HG03558 (cell line): ENCODE data around the gene IL17F.
"Not testable (repeated sequence)": the region's sequence is repeated elsewhere in the genome, so short reads cannot be mapped to it uniquely, and the experiment has no call there.

ENCODE experiments used
- ATAC-seq: cut with Tn5 transposase; IDR thresholded peaks from one replicate; pipeline ENCODE4 v1.9.1; 2021; ENCODE audit warnings: moderate number of reproducible peaks; ENCODE audit not compliant: unreplicated experiment; ENCODE audit errors: extremely low read depth

IL17F gene

DNA sequence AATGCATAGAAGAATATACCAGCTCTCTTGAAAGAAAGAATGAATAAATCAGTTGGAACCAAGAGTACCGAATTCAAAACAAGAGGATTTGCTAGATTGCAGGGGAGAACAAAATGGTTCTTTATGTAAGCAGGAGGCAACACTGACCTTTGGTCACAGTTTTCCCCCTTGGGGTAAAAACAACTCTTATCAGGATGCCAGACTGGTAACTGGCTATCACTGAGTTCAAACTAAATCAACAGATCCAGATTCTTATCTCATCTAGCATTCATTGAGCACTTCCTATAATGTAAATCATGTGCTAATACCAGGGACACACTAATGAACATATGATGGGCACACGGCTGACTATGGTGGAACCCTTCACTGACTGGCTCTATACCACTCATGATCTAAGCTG lies 4.8 kb upstream of the IL17F start:
- no peak for ATAC-seq

DNA sequence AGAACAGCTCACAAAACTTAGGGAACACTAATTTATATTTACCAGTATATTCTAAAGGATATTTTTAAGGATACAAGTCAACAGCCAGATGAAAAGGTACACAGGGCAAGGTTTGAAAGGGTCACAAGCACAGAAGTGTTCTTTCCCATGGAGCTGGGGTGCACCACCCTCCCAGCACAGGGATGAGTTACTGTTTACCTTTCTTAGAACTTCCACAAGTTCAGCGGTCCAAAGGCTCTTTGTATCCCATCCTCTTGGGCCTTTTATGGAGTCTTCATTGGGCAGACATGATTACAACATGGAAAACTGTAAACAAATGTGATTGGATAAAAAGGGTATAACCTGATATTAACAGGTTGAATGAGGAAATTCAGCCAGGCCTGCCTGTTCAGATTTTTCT lies 1.1 kb upstream of the IL17F start:
- no peak for ATAC-seq

DNA sequence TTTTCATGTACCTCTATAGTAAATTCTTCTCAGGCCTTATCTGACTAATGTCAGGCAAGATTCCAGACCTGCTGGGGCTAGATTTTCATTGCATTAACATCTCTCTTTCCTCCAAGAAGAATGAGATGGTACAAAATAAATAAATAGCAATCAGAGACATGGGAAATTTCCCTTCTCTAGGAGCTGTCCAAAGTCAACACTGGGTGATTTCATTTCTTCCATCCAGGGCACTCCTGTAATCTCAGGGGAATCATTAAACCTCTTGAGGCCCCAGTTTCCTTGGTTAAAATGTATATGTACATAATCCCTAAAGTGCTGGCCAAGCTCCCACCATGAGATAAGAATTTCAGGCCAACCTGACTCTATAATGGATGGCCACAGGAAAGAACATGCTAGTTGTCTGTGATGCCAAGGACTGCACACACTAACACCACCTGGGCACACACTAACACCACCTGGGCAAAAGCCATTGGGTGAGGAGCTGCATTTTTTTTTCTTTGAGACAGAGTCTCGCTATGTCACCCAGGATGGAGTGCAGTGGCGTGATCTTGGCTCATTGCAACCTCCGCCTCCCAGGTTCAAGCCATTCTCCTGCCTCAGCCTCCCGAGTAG lies 912 bp downstream of the IL17F start:
- ATAC-seq: no peak

DNA sequence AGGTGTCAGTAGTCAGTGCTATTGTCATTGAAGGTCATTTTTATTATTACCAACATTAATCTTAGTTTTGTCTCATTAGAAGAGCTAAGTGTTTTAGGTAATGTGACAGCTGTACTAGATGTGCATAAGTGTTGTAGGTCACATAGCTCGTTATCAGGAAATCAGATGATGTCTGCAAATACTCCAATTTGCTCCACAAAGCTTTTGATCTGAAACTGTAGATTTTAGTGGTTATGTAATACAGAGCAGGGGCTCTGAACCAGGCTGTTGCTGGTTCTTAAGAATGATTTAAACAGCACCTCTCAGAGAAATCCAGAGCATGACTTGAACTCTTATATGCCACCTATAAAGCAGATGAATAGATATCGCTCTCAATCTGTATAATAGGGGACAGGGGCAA lies 2.5 kb downstream of the IL17F start:
- no peak for ATAC-seq

DNA sequence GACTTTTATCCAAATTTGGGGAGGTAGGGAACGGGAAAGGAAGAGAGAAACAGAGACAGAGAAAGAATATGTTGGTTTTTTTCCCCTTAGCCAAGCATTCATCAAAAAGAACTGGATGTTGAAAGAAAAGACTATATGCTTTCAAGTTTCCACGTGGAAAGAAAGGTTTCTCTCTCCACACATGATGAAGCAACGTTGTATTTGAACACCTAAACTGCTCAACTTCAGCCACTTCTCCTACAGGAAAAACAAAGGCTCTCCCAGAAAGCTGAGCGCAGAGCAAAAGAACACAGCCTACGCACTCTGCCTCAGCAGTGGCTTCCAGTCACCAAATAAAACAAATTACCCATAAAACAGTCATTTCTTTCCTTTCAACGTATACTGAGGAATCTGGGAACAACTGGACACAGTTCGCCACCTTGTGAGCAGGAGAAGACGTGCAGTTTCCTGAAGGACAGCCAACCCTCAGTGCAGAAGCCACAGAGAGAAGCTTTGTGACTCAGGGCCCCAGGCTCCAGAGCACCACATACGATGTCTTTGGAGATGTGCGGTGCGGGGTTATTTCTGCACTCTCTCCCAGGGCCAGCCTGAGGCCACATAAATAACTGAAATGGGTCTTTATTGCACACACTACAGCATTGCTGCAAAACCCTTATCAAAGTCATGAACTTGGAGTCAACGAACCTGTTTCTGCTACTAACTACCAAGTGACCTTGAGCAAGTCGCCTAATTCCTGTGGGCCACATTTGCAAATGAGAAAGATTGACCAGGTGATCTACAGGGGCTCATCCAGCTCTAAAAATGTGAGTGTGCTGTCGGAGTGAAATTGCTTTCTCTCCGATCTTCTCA lies 10.1 kb downstream of the IL17F start:
- ATAC-seq: peak; percentile 63

DNA sequence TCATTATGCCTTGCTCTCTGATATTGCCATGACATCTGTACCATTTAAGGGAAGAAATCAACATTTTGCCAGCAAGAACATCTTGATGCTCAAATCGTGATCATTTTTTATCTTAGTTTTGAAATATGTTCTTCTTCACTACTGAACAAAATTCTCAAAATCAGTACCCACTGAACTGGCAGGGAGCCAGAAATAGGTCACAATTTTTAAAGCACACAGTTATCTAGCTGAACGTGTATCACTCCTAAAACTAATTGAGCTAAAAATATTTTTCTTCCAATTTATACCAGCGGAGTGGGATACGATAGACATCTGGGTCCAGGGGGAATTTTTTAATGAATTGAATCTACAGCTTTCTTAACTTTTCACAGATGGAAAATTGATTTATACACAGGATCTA lies 11.3 kb downstream of the IL17F start:
- ATAC-seq: no peak

DNA sequence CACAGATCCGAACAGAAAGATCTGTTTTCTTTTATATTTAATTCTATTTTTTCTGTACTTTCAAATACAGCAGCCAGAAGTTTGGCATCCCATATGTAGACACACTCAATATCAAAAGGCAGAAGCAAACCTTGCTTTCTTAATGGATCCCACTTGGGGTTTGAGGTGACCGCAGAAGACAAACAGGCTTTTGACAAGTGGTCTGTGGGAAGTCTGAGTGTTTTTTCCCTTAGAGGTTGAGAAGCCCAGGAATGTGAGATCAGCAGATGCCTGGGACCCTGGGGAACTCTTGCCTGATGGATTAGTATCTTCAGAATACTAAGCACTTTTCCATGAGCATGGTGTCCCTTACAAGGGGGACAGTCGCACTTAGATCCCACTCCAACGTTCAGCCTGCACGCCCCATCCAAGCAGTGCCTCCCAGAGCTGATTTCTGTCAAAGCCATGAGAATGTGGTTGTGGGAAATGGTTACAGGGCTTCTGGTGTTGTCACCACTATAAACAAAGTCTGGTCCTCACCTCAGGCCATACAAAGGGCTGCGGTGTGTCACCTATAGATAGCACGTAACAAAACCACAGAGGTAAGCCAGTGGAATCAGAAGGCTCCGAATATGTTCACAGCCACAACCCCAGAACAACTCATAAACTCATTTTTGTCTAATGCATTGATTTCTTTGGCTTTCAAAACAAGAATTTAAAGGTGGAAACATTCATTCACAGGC lies 12.7 kb downstream of the IL17F start:
- no peak for ATAC-seq

DNA sequence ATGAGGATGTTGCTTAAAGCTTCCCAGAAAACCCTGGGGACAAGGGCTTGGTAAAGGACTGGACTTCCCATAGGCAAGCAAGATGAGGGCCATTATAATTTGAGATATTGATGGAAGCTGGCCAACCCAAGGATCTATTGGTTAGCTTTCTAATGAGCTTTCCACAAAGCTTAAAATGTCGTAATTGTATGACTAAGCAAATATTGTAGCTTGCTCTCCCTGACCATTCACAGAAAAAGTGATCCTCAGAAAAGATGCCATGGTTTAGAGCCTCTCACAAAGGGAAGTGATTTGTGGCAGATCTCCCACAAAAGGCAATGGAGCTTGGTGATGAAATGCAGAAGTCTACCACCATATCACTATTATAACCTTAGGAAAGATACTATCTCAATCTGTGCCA lies 13.6 kb downstream of the IL17F start:
- no peak for ATAC-seq

DNA sequence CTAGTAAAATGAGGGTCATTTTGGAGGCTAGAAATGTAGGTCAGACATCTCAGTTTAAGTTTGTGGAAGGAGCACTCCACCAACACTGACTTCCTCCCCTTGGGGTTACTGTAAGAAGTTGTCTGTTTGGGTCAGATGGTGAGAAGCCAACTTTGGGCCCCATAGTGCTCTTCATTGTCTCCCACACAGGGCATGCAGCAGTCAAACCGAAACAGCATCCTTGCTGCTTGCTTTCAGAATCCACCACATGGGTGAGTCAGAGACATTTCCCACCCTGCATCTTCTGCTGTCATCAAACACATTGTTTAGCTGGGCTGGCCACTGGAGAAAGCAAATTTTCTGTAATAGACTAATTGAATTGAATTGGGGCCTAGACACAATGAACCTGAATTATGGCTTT lies 16.8 kb downstream of the IL17F start:
- peak; percentile 100 for ATAC-seq

DNA sequence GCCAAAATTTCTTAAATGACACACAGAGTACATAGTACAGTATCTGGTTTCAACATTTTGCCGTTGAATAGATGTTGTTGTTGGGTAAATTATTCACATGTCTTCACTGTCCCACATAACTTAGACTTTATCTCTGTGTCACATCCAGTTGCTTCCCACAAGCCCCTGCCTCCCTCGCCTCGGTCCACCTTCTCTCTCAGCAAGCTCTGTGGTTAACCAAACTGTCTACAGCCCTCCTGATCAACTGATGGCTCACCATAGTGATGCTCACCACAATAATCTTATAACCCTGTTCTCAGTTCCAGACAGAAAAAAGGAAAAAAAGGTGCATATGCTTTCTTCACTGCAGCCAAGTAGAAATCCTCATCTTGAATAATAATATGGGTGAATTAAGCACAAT lies 23.0 kb downstream of the IL17F start:
- peak; percentile 65 for ATAC-seq

DNA sequence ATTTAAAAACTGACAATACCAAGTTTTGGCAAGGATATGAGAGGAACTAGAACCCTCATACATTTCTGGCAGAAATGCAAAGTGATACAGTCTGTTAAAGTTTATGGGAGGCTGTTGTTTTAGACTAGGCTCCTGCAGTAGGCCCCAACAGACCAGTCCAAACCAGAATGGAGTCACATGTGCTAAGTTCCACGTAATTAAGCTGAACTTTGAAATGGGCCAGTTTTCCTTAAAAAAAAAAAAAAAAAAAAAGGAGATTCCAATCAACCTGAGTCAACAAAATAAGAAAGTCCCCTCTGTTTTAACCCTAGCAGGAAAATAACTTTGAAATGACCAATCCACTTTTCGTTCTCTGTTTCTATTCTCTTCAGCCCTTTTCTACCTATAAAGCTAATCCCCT lies 26.5 kb downstream of the IL17F start:
- no peak for ATAC-seq

DNA sequence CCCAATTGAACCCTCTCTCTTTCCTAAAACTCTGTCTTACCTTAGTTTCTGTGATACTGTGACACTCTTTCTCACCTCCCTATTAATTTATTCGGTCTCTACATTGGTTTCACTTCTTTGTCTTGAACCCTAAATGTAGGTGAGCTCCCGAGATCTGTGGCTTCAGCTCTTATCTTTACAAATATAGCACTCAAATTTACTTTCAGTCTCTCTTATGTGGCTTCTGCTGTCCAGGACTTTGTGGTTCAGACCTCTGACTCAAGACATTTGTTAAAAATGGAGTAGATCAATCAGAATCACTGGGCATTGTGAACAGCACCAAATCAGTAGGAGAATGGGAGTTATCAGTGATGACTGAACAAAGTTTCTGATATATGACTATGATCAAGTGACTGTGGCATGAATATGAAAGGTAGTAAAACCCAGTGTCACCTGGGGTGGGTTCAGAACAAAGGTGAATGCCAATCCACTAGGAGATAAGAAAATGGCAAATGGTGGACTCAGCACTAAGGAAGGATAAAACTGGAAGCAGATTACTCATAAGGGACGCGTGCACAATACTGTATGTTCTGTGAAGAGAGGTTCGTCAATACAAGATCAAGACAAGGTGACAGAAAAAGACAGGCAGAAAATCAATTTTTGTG lies 27.2 kb downstream of the IL17F start:
- ATAC-seq: no peak

DNA sequence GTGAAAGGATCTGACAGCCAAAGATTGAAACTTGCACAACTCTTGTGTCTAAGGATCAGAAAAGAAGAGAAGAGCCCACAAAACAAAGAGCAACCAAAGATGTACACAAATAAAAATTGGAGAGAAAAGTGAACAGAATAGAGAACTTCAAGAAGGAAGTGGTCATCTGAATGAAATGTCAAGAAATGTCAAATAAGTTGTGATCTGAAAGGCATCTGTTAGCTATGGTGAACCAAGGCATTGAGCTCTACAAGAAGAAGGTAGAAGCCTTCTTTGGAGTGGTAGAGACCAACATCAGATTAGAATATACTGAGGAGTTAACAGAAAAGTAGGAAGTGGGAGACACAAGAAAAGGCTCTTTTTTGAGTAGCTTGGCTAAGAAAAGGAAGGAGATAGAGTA lies 28.5 kb downstream of the IL17F start:
- no peak for ATAC-seq

DNA sequence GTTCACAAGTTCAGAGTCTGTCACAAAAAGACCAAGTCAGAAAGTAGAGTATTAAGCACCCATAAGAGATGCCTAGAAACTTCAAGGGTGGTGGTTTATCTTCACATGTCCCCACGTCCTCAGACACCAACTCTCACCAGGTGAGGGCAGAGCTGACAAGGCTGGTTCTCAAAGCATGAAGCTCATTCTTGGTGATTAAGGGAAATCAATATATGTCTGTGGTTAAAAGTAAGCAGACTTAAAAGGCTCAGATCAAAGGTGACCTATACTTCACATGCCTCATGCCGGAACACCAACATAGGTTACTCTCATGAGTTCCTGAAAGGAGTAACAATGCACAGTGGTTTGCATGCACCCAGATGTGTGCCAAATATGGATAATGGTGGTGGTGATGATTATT lies 31.2 kb downstream of the IL17F start:
- no peak for ATAC-seq

DNA sequence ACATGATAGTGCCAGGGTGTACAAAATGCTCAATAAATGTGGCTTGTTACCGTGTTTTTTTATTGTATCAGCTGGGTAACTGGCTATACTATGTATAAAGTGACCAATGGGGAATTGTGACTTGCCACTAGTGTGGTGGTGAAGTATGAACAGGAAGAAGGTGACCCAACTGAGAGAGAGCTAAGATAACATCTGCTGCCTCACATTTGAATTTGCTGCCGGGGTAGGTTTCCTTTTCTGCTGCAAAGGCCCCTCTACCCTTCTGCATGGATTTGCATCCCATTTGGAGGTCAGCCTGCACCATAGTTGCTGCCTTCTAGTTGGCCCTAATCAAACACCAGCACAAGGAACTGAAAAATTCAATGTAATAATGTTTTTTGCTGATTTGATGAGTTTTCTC lies 34.1 kb downstream of the IL17F start:
- ATAC-seq: peak; percentile 64

DNA sequence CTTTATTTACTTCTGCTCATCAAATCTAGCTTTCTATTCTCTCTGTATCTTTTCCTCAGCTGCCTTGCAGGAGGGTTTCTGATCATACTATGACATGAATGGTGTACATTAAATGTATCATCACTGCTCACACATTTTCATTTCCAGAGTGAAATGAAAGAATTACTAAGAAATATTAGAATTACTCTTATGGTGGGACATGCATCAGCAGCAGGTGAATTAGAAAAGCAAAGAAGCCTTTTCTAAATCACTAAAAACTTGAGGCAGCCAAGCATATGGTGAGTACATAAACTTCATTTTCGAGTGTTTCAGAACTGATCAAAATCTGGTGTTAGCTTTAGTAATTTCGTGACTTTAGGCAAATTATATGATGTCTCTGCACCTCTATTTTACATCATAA lies 34.5 kb downstream of the IL17F start:
- peak; percentile 25 for ATAC-seq

DNA sequence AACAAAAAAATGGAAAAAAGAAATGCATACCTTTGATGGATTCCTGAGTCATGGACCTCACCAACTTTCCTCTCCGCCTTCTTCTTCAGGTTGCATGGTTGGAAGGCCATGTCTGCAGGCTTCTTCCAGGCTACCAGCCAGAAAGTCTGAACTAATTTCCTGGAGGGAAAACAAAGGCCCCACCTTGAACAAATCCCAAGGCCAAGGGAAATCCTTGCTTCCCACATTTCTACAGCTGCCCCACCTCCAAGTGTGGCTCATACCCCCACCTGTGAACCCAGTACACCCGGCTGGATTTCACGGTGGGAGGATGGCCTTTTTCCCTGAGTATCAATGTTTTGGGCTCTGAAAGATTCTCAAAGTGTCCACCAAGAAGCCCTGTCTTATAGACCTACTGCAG lies 35.7 kb downstream of the IL17F start:
- no peak for ATAC-seq

DNA sequence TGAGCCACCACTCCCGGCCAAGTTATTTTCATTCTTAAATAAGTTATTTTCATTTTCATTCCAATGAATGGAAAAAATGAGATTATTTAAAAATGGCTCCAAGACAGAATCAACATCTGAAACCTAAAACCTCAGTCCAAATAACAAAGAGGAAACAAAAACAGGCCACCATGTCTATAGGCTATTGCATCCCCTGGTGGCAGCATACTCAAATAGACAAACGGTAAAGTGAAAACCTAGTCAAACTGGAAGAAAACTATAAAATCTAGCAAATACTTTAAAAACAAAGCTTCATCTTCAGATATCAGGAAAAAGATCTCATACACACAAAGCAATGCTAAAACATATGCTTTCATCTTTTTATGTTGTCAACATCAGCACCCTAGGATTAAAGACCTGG lies 37.2 kb downstream of the IL17F start:
- no peak for ATAC-seq

DNA sequence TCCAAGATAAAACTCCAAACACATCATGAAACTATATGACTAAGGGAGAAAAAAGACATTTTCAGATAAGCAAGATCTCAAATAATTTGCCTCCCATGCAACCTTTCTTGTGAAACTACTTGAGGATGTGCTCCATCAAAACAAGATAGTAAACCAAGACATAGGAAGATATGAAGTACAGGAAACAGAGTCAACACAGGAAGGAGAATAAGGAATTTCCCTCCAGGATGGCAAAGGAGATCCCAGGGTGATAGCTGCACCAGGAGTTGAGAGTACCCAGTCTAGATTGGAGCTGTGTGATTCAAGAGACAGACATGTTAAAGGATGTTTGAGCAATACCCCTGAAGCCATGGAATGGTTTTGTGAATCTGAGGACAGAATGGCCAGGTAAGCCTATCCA lies 42.8 kb downstream of the IL17F start:
- ATAC-seq: no peak

DNA sequence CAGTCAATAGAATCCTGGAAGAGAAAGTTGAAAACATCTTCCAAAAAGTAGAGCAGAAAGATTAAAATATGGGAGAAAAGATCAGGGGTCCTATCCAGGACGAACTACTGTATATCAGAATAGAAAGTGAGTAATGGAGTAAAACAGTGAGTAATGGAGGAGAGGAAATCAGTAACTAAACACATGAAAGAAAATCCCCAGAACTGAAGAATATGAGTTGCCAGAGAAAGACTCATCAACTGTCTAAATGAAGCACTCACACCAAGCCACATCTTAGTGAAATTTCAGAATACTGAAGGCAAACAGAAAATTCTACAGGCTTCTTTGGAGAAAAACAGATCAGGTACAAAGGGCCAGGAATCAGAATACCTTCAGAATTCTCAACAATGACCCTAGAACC lies 43.3 kb downstream of the IL17F start:
- no peak for ATAC-seq

DNA sequence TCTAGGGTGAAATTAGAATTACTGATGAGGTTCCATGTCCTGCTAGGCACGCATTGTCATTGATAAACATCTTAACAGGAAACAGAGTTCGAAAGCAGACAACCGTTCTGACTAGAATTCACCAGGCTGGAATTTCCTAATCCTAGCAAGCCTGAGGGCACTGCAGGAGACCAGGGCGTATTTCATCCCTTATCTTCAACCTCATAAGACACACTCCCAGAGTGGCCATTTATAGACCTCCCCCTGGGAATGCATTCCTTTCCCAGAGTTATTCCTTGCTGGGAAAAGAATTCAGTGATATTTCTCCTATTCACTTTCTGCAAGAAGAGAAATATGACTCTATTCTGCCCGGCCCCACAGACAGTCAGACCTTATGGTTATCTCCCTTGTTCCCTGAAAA lies 44.2 kb downstream of the IL17F start:
- ATAC-seq: not testable (repeated sequence)
